Measurements from ENCODE around the gene CAPG. TPM values are rescaled to one million over a fixed set of nuclear protein-coding genes. Genes with fewer than 3 reads are reported as not detected.

CAPG gene
- total RNA-seq, 2 donors from 2014 or later = 47.1 to 56.9 TPM

DNA sequence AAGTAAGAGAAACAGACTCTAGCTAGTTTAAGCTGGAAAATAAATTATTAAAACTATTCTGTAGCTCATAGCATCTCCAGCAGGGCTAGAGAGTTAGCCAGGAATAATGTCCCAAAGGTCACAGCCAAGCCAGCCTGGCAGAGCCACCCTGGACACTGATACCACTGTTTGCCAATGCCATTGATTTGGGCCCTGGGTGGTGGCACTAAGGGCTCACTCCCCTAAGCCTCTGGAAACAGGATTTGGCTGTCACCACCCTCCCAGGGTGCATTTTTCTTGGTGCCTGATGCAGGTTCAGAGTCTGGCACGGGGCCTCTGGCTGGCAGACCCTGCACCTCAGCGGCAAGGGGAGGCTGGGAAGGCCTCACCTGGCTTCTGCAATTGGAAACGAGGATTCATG lies 15.4 kb upstream of the CAPG start:
- ATAC-seq (ENCODE audit: insufficient number of reproducible peaks, low FRiP score, low read depth) = no peak
- TF ChIP-seq, protein P1, sequence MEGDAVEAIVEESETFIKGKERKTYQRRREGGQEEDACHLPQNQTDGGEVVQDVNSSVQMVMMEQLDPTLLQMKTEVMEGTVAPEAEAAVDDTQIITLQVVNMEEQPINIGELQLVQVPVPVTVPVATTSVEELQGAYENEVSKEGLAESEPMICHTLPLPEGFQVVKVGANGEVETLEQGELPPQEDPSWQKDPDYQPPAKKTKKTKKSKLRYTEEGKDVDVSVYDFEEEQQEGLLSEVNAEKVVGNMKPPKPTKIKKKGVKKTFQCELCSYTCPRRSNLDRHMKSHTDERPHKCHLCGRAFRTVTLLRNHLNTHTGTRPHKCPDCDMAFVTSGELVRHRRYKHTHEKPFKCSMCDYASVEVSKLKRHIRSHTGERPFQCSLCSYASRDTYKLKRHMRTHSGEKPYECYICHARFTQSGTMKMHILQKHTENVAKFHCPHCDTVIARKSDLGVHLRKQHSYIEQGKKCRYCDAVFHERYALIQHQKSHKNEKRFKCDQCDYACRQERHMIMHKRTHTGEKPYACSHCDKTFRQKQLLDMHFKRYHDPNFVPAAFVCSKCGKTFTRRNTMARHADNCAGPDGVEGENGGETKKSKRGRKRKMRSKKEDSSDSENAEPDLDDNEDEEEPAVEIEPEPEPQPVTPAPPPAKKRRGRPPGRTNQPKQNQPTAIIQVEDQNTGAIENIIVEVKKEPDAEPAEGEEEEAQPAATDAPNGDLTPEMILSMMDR (IDR thresholded peaks at IDR 0.05) = no peak
- Histone ChIP-seq H3K4me1 (ENCODE audit: control insufficient read depth in 1 of 2, low read depth in 2 of 2) (peaks cover 4 to 11% of the 10 kb centered on the region in 2 donors), H3K36me3 (no peaks in the 10 kb centered on the region), H3K27me3 (replicated peaks; ENCODE audit: insufficient read depth) (no peaks in the 10 kb centered on the region), H3K27ac (no peak overlapping the region), H3K9me3 (no peaks in the 10 kb centered on the region), H3K4me3 (no peak overlapping the region)
- no peak for DNase-seq (ENCODE audit: low spot score)

DNA sequence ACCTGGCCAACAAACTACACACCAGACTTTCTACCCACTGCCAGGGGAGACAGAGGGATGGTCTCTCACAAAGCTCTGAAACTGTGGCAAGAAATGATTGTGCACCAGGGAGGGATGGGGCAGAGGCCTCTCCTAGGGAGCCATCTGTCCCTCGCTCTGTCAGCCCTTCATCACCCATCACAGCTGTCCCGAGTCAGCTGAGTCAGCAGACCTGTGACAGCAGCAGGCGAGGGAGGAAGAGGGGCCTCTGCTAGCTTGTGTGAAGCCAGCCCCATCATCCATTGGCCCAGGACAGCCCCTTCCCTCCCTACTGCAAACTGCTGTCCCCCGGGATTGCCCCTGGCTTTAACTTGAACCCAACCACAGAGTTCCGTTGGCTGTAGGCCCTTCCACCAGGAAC lies 13.4 kb upstream of the CAPG start:
- ATAC-seq (ENCODE audit: insufficient number of reproducible peaks, low FRiP score, low read depth) = no peak
- Histone ChIP-seq H3K4me1 (ENCODE audit: control insufficient read depth in 1 of 2, low read depth in 2 of 2) (peaks cover 12 to 24% of the 10 kb centered on the region in 2 donors), H3K27me3 (replicated peaks; ENCODE audit: insufficient read depth) (no peaks in the 10 kb centered on the region), H3K4me3 (no peak overlapping the region), H3K27ac (no peak overlapping the region), H3K9me3 (no peaks in the 10 kb centered on the region), H3K36me3 (no peaks in the 10 kb centered on the region)
- TF ChIP-seq, protein P1 (IDR thresholded peaks at IDR 0.05) = no peak
- DNase-seq (ENCODE audit: low spot score) = no peak

DNA sequence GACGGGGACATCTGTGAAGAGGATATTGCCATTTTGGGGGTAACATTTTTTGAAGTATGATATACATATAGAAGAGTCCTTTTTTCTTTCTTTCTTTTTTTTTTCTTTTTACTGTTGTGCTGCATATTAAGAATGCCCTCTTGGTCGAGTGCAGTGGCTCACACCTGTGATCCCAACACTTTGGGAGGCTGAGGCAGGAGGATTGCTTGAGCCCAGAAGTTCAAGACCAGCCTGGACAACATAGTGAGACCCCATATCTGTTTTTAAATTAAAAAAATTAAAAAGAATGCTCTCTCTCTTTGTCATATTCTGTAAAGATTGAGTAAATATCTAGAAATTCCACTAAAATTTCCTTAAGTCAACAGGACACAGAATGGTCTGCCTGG lies 11.9 kb upstream of the CAPG start:
- H3K4me3 ChIP-seq = no peak overlapping the region
- DNase-seq (ENCODE audit: low spot score) = no peak
- no peaks in the 10 kb centered on the region for H3K9me3 ChIP-seq
- H3K27ac ChIP-seq = no peak overlapping the region
- TF ChIP-seq, protein P1 (IDR thresholded peaks at IDR 0.05) = no peak
- no peaks in the 10 kb centered on the region for H3K27me3 ChIP-seq (replicated peaks; ENCODE audit: insufficient read depth)
- no peak for ATAC-seq (ENCODE audit: insufficient number of reproducible peaks, low FRiP score, low read depth)
- H3K4me1 ChIP-seq (ENCODE audit: control insufficient read depth in 1 of 2, low read depth in 2 of 2) = peaks cover 12 to 29% of the 10 kb centered on the region in 2 donors
- H3K36me3 ChIP-seq = no peaks in the 10 kb centered on the region

DNA sequence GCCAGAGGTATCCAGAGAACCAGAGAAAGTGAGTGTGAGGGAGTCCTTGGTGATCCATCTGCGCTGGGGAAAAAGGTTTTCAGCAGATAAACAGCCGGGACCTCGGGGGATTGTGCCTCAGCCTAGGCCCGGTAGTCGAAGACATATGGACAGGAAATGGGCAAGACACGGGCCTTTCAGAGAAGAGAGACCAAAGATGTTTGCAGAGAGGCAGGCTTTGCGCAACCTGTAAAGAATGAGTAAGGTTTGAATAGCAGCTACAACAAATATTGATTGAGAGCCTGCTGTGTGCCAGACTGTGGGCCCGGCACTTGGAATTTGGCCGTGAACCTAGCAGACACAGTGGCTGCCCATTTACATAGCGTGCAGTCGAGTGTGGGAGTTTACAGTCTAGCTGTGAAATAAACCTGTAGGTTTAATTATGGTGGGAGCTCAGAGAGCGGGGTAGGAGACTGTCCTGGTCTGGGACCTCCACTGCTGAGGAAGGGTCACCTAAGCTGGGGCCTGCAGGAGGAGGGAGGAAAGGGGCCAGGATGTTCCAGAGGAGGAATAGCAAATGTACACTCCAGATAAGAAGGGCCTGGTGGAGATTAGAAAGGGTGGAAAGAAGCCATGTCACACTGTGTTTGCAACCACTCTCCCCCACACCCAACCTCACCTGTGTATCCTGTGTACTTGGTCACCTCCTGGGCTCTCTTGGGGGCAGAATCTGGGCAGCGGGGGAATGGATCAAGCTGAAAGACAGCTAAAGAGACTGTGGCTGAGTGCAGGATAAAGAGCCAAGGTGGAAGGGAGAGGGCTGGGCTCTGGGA lies 11.3 kb upstream of the CAPG start:
- Histone ChIP-seq H3K27ac (peak overlapping the region; percentile 68 to 75), H3K27me3 (replicated peaks; ENCODE audit: insufficient read depth) (no peaks in the 10 kb centered on the region), H3K4me3 (peak overlapping the region; percentile 53), H3K4me1 (ENCODE audit: control insufficient read depth in 1 of 2, low read depth in 2 of 2) (peaks cover 12 to 29% of the 10 kb centered on the region in 2 donors), H3K36me3 (no peaks in the 10 kb centered on the region), H3K9me3 (no peaks in the 10 kb centered on the region)
- TF ChIP-seq, protein P1 (IDR thresholded peaks at IDR 0.05) = no peak
- DNase-seq (ENCODE audit: low spot score) (no peak), ATAC-seq (ENCODE audit: insufficient number of reproducible peaks, low FRiP score, low read depth) (no peak)

DNA sequence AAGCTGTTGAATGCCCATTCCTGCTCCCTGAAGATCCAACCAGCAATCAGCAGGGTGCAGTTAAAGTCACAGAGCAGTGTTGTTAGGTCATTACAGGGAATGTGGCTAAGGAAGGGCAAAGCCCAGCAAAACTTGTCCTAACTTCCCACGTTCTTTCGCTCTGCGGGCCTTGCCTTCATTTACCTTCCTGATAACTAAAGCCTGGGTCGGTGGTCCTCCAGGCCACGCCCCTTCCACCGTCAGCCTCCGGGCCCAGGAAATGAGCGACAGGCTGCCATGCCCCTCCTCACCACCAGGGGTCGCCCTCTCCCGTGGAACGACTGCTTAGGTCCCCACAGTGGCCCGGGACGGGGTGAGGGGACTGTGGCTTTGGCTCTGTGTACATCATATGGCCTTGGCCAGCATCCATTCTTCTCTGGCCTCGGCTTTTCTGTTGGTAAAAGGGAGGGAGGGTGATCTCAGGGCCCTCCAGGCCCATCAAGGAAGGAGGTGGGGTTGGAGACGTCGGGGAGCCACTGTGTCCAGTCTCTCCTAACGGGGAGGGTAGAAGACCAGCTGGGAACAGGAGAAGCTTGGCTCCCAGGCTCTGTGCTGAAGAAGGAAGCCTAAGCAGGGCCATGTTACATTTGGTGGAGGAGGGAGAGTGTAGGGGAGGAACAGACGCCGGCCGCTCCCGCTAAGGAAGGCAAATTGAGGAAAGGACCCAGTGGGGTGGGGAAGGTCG lies 10.5 kb upstream of the CAPG start:
- Histone ChIP-seq H3K9me3 (no peaks in the 10 kb centered on the region), H3K4me3 (peak overlapping the region; percentile 53), H3K4me1 (ENCODE audit: control insufficient read depth in 1 of 2, low read depth in 2 of 2) (peaks cover 12 to 29% of the 10 kb centered on the region in 2 donors), H3K27me3 (replicated peaks; ENCODE audit: insufficient read depth) (no peaks in the 10 kb centered on the region), H3K27ac (peak overlapping the region; percentile 68 to 75), H3K36me3 (no peaks in the 10 kb centered on the region)
- DNase-seq (ENCODE audit: low spot score) = peak; percentile 78
- peak; percentile 75 for ATAC-seq (ENCODE audit: insufficient number of reproducible peaks, low FRiP score, low read depth)
- TF ChIP-seq, protein P1 (IDR thresholded peaks at IDR 0.05) = peak; percentile 100

Measured in thoracic aorta (tissue), 2 donors.